RPMI8226 (cell line): ENCODE measurements around the gene SLC26A2.
A peak's percentile ranks its signal among the peaks of the same experiment; 100 is the strongest.

Source experiments
- DNase-seq: peaks from one replicate; pipeline ENCODE4 v3.0.0-alpha.2; 2015

Gene SLC26A2

DNA sequence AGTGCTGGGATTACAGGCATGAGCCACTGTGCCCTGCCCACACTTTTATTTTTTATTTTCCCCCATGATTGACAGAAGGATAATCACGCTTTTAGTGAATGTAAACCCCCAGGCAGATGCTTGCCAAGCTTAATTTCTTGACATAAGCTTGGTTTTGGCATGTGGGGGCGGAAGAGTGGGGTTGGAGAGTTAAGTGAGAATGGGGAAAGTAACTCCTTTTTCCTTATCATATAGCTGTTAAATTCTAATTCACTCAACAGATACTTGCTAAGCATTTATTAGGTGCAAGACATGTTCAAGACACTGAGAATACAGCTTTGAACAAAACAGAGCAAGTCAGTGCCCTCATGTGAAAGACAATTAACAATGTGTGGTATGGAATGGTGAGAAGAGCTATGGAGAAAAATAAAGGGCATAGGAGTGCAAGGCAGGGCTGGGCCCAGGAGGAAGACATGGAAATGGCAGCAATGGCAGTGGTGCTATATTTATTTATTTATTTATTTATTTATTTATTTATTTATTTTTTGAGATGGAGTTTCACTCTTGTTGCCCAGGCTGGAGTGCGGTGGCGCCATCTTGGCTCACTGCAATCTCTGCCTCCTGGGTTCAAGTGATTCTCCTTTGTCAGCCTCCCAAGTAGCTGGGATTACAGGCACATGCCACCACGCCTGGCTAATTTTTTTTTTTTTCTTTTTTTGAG, 2.2 kb downstream of the SLC26A2 start:
- DNase-seq: no peak

DNA sequence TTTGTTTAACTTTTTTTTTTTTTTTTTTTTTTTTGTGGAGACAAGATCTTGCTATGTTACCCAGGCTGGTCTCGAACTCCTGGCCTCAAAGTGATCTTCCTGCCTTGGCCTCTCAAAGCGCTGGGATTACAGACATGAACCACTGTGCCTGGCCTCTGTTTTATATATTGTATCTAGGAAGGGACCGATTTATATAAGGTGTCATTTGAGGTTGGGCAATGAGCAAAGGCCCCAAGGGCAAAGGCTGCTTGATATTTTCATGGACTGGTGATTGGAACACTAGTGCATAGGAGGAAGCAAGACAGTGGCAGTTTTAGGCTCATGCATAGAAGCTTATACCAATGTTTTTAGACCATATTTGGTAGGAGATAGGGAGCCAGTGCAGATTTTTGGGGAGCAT, 3.2 kb downstream of the SLC26A2 start:
- no peak for DNase-seq

DNA sequence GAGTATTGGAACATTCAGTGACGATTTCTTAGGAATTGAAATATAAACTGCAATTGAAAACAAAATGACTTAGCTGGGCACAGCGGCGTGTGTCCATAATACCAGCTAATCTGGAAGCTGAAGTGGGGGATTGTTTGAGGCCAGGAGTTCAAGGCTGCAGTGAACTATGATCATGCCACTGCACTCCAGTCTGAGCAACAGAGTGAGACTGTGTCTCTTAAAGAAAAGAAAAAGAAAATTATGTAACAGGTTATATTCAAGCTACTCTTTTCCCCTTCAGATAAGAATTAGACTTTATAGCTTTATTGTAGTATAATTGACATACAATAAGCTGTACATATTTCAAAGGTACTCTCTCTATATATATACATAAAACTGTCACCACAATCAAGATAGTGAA, 6.4 kb downstream of the SLC26A2 start:
- DNase-seq: no peak

DNA sequence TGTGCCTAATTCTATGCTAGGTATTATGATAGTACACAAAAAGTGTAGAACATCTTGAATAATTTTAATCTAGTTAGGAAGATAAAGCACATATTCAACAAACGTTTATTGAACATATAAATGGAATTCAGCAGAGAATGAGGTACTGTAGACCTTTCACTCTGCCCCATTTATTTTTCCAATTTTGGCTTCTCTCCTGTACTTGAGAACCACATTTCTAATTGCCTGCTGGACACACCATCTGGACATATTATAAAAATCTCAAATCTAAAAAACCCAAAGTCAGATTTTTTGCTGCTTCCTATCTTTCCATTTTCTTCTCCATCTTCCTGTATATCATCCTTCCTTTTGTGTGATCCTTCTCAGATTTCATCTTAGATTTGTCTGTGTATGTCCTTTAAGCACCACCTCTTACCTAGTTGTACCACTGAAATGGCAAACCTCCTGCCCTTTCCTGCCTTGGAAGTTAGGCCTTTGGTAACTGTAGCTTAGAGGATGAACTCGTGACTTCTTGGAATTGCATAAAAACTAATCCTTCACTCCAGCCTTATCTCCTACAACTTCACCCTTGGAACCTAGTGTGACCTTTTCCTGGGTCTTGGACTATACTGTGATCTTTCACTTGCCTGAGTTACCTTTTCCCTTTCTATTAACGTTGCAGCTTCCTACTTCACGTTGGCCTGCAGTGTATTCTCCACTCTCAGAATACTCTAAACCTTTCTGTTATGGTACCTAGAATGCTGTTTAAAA, 8.8 kb downstream of the SLC26A2 start:
- DNase-seq: no peak

DNA sequence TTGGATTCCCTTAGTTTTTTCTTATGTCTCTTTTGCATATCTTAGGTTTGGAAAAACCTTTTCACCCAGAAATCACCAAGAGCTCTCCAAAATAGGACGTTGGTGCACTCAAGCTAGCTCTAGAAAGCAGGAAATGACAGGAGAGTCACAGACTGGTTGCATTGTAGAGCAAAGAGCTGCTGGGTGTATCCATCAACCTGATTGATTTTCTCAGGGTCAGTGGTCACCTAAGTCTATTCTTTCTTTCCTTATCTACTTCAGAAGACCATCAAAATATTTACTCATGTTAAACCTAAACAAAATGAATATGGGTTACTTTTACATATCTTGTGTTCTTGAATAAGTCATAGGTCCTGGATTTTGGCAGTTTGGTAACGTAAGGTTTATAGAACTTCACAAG, 14.9 kb downstream of the SLC26A2 start:
- DNase-seq: no peak

DNA sequence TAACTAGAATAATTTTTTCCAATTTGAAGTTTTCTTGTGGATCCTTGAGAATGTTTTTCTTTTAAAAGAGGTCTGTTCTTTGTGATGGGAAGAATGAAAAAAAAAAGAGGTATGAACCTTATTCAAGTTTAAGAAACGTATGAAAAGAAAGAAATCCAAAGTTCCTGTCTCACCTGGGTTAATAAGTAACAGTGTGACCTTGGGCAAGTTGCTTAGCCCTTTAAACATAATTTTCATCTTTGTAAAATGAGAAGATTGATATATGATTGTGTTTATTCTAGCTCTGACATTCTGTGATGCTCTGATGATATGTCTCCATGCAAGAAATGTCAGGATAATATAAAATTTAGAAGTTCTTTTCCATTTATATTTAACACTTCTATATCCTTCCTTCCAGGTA, 19.3 kb downstream of the SLC26A2 start:
- DNase-seq: no peak

DNA sequence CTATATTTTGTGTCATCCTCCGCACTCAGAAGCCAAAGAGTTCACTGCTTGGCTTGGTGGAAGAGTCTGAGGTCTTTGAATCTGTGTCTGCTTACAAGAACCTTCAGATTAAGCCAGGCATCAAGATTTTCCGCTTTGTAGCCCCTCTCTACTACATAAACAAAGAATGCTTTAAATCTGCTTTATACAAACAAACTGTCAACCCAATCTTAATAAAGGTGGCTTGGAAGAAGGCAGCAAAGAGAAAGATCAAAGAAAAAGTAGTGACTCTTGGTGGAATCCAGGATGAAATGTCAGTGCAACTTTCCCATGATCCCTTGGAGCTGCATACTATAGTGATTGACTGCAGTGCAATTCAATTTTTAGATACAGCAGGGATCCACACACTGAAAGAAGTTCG, 20.6 kb downstream of the SLC26A2 start:
- no peak for DNase-seq

DNA sequence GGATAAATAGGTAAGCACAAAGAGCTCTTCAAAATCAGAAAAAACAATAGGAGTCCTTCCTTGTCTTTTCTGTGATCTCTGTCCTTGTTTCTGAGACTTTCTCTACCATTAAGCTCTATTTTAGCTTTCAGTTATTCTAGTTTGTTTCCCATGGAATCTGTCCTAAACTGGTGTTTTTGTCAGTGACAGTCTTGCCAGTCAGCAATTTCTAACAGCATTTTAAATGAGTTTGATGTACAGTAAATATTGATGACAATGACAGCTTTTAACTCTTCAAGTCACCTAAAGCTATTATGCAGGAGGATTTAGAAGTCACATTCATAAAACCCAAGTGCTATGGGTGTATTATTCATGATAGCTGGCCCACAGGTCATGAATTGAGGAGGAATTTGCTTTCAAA, 21.9 kb downstream of the SLC26A2 start:
- no peak for DNase-seq

DNA sequence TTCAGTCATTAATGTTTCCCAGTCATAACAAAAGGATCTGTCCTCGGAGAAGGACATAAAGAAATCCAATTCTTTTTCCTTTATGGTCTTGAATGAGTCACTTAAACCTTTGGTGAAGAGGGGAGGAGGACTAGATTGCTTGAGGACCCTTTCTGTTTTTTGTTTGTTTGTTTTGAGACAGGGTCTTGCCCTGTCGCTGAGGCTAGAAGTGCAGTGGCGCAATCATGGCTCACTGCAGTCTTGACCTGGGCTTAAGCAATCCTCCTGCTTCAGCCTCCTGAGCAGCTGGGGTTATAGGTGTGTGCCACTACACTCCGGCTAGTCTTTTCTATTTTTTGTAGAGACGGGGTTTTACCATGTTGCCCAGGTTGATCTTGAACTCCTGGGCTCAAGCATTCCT, 27.6 kb downstream of the SLC26A2 start:
- no peak for DNase-seq

DNA sequence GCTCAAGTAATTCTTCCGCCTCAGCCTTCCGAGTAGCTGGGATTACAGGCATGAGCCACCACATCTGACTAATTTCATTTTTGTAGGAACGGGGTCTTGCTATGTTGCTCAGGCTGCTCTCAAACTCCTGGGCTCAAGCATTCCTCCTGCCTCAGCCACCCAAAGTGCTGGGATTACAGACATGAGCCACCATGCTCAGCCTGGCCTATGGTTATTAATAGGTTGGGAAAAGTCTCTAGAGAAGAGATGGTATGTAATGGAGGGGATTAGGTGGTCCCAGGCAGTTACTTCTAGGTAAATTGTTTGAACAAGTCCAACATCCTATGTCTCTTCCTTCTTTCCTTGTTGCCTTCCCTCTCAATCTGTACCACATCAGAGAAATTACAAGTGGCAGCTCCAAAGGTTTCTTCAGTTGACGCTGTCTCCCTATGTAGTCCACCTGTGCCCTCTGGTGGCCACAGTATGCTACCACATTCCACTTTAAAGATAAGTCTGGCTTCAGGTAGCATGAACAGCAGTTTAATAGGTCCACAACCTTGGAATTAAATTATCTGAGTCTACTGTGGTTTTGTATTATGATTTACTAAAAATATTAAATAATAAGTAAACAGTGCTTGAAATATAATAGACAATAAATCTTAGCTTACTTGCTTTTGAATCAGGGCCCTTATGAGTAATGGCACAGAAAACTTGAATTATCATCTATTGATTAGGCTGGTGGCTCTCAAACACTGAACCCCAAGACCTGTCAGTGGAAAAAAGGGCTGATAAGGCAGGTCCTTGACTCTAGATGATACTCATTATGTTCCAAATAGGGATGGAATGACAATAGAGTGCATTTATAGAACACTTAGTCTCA, 30.2 kb downstream of the SLC26A2 start:
- peak; percentile 75 for DNase-seq

DNA sequence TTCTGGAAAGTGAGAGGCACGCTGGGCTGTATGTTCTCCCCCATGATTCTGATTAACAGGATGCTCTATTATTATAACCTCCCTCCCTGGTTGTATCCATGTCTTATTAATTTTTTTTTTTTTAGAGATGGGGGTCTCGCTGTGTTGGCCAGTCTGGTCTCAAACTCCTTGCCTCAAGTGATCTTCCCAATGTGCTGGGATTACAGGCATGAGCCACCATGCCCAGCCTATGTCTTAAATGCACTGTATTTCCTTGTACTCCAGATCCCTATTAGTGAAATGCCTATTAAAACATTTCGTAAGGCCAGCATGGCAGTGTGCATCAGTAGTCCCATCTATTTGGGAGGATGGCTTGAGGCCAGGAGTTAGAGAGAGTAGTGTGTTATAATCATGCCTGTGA, 32.9 kb downstream of the SLC26A2 start:
- no peak for DNase-seq

DNA sequence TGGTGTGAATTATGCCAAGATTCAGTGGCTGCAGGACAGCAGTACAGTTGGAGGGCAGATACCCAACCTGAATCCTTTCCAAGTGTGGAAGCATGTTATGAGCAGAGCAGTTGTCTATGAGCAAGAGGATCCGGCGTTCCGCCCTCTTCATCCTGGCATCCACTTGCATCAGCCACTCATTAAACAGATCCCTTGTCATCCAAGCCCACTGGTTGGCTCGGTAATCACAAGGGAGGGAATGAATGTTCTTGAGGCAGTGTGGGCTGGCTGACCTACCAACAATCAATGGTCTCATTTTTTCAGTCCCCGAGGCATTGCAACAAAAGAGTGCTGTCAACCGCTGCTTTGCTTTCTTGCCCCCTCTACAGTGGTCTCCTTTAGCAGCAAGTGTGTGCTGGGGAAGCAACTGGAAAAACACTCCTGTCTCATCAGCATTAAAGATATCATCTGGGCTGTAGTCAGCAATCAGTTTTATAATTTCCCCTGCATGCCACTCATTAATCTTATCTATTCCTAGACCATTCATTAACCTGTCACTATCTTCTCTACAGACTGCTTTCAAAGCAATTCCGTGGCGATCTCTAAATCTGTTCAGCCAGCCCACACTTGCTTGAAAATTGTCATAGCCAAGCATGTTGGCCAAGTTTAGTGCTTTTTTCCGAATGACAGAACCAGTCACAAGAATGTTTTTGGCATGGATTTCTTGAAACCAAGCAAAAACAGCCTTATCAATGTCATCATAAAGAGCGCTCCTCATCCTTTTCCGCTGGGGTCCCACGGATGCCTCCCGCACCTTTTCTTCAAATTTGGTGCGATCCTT, 35.0 kb downstream of the SLC26A2 start:
- DNase-seq: no peak

DNA sequence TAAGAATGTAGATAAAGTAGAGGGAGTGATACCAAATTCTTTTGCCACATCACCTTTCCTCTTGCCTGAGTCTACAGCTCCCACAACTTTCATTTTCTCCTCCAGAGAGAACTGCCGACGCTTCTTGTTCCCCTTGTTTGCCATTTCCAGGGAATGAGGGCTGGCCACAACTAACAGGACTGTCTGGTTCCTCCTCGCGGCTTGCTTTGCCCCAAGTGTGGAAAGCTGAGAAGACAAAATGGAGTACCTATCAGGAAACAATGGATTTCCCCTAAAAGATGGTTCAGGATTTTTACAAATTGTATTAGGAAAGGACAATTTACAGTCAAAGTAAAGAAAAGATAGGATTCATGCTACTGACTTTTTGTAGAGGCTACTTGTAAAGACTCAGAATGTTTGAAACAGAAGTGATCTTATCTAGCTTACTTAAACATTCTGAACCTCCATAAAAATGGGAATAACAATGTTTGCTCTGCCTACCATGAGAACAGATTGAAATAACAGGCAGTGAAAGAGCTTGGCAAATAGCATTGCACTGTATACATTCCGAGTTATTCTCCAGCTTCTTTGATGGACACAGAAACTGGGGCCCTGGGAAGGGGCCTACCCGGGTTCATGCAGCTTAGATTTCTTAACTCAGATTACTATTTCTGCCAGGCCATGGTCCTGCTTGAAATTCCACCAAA, 35.8 kb downstream of the SLC26A2 start:
- no peak for DNase-seq

DNA sequence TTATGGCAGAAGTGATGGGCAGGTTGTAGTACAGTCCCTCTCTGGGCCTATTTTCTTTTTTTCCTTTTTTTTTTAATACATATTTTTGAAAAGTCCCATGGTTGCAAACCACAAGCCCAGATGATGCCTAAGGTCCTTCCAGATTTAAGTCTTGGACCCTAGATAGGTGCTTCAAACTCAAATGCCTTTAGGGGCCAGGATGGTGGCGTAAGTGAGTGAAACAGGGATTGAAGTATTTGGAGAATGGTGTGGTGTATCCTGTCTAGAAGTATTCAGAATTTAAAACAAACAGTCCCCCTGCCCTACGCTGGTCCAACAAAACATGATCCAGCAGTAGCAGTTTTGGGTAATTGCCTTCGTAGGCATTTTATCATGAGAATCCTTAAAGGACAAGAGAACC, 37.7 kb downstream of the SLC26A2 start:
- no peak for DNase-seq

DNA sequence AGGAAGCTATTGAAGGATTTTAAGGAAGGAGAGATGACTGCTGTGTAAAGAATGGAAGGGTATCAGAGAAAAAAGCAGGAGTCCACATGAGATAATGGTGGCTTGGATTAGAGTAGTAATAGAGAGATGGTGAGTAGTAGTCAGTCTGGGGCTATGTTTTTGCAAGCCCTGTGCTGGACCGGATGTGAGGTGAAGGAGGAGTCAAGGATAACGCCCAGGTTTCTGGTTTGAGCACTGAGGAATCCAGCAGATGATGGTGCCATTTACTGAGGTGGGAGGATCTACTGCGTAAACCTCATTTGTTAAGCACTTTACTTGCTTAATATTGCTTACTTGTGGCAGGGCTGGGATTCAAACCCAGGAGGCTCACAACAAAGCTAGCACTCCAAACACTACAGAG, 38.8 kb downstream of the SLC26A2 start:
- peak; percentile 27 for DNase-seq

DNA sequence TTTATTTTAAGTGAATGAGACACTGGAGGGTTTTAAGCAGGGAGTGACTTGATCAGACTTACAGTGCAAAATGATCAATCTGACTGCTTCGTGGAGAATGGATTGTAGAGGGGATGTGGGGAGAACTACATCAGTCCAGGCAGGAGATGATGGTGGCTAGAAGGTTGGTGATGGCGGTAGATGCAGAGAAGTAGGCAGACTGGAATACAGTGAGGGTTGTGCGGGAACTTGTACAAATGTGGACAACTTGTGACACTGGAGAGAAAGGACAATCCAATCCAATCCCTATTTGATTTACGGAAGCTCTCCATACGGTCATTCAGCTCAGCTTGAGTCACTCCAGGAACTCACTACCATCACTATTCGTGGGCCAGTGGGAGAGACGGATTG, 39.3 kb downstream of the SLC26A2 start:
- no peak for DNase-seq

DNA sequence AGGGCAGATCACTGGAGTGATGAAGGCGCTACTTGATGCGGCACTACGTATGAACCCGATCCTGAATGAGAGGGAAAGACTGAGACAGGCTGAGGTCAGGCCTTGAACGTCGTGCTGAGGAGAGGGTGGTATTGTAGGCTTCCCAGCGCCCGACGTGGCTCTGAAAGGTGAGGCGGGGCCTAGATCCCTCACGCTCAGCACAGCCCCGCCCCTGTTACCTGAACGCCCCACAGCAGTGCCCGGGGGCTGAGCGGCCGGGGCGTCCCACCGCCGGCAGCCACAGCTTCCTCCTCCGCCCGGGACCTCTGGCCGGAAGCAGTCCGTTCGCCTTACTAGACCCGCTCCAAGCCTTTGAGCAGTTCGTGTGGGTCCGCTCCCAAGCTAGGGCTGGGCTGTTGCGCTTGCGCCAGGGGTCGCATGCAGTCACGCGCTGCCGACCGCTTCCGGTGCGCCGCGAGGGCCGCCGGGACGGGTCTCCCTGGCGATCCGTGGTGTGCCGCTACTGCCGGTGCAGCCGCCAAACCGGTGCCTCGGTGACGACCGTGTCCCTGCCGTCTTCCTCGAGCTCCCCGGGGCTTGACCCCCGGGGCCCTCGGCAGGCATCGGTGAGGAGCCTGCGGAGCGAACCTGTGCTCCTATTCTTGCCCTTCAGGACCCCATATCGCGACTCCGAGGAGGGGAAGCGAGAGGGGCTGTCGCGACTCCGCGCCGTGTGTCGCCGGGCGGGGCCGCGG, 39.9 kb downstream of the SLC26A2 start, which contains the start of the genes HMGXB3 and TIGD6:
Gene HMGXB3 (plus strand): TSS at position 484 of the 734 bp plus-strand sequence. CDS start 4,114 bp downstream, outside the sequence.
Gene TIGD6 (minus strand): TSS at position 399 of the 734 bp plus-strand sequence. CDS start 4,306 bp downstream, outside the sequence.
- DNase-seq: peak; percentile 97

DNA sequence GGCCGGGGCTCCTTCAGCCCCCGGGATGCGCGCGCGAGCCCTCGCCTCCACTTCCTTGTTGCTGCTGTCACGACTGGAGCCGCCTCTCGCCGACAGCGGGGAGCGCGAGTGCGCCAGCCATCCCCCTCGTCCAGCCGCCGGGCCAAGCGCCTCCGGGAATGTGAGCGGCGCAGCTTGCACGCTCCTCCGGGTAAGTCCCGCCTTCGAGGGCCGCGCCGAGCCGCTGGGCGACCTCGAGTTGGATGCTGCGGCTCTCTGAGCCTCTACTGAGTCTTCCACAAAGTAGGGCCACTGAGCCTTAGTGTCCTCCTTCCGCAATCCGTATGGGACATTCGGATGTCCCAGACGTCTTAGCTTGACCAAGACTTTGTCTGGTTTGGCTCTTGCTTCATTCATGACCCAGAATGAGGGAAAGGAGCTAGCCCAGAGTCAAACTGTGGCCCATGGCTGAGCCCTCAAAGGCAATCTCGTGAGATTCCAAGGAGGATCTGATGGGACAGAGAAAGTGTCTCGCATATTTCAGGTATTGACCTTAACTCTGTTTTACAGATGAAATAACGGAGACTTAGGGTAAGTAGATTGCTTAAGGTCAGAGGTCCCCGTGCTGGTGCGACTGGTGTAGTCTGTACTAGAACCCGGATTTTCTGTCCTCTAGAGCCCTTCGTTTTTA, 40.6 kb downstream of the SLC26A2 start:
- DNase-seq: peak; percentile 40

DNA sequence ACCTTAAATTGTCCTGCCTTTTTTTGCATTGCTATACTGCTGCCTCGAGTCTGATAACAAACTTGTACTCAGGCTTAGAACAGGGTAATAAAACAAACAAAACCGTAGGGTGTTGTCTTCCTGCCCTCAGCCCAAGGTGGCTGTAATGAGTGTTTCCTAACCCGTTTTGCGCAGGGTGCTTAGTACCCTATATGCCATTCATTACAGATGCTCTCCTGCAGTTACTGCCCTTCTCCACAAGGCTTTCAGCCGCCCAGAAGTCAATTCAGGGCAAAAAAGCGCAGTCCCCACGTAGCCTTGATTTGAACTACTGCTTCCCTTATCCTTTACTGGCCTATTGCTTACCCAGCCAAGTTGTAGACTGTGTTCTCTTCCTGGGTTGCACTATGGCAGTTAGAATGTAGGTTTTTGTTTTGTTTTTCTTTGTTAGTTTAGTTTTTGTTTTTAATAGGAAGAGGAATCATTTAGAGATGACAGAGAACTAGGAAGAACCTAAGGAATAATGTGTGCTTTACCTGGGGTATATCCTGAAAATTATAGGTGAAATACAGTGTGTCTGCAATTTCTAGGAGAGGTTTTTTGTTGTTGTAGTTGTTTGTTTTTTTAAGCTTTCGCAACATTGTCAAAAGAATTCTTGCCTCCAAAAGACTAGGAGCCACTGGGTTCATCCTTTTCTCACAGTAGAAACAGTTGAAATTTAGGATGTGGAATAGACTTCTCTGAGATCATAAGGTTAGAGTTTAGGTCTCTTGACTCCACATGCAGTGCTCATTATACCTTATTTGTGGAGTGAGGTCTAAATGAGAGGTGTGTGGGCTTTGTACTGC, 41.3 kb downstream of the SLC26A2 start:
- peak; percentile 89 for DNase-seq

DNA sequence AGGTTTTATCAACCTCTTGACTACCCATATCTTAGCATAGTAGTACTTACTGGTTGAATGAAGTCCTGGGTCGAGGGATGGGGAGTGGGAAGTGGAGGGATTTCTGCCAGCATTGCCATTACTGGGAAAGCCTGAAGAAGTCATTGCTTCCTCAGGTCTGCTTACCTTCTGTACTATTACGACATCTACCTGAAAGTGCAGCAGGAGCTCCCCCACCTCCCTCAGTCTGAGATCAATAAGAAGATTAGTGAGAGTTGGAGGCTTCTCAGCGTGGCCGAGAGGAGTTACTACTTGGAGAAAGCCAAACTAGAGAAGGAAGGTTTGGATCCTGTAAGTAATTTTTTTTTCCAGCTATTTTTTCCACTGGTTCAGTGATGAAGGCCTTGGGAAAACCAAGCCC, 45.8 kb downstream of the SLC26A2 start:
- no peak for DNase-seq
